T47D (cell line): ENCODE measurements around the gene CCDC137.
A peak's percentile ranks its signal among the peaks of the same experiment; 100 is the strongest.
"Not testable (repeated sequence)": the region's sequence is repeated elsewhere in the genome, so short reads cannot be mapped to it uniquely, and the experiment has no call there.

Experiments
- DNase-seq, 2 experiments: peaks; one replicate each; pipeline versions ENCODE4 v3.0.0 to v3.0.0-alpha.2; 2011 to 2012; ENCODE audit warnings: low read depth in 1 of 2, low spot score in 1 of 2
- JUND ChIP-seq: IDR thresholded peaks from 2 replicates; pipeline ENCODE4 v1.6.1; 2012; ENCODE audit warnings: low read depth
- in situ Hi-C: cut with HindIII; loops from 2 replicates; pipeline ENCODE4 v1.10.0; 2016; ENCODE audit warnings: low sequenced_read_pairs, low pct_unique_long_range_greater_than_20kb

Gene CCDC137

DNA sequence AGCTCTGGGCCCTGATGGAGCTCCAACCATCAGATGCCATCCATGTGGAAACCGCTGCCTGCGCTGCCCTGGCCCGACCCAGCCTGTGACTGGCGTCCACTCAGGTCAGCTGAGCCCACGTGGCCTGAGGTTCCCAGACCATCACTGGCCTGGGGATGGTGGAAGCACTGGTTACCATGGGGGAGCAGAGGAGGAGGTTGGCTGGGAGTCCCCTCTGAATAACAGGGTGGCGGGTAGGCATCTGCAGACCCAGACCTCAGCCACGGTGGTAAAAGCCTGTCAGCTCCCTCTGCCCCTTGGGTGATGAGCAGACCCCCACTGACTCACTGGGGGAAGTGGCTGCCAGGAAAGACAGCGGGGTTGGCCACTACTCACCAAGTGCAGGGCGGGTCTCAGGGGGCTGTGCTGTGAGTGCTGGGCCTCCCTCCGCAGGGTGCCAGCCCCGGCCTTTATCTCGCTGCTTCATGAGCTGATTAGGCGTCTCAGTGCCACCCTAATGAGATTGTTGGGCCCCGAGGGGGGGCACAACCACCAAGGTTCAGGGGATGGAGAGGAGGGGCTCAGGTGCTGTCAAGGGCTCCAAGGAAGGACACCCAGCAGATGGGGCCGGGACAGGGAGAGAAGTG lies 10.3 kb upstream of the CCDC137 start, which contains the start of gene PDE6G:
Gene PDE6G (minus strand): TSS at position 425 of the 626 bp plus-strand sequence. CDS start 3,237 bp downstream, outside the sequence.
- in situ Hi-C loops: no loop called here
- TF ChIP-seq JUND: no peak

DNA sequence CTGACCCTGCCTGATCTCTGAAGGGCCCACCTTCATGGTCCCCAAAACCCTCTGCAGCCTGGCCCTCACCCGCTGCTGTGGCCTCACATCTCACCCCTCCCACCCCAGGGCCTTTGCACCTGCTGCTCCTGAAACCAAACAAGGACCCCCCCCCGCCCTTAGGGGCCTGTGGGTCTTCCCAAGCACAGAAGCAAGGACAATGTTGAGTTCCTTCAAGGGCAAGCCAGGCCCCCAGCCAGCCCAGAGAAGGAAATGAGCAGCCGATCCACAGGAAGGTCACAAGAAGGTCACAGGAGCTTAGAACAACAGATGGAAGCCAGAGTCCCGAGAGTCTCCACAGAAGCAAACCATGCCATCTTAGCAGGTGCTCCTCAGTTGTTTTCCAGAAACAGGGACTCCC lies 9.7 kb upstream of the CCDC137 start:
- no peak for TF ChIP-seq JUND
- in situ Hi-C loops: no loop called here
- no peak for DNase-seq

More for the DNA sequence above, 10.3 kb upstream of the CCDC137 start, which contains the start of gene PDE6G:
- DNase-seq: peak in 1 of 2 experiments; percentile 5

- no peak for TF ChIP-seq JUND
- peak in 1 of 2 experiments; percentile 23 for DNase-seq
- in situ Hi-C loops: no loop called here
Measured at GRCh38 chr17:81659038-81659437, 7.5 kb upstream of the CCDC137 start.

- TF ChIP-seq JUND: no peak
- in situ Hi-C loops: no loop called here
- no peak for DNase-seq
Measured at GRCh38 chr17:81660441-81660840, 6.1 kb upstream of the CCDC137 start.

DNA sequence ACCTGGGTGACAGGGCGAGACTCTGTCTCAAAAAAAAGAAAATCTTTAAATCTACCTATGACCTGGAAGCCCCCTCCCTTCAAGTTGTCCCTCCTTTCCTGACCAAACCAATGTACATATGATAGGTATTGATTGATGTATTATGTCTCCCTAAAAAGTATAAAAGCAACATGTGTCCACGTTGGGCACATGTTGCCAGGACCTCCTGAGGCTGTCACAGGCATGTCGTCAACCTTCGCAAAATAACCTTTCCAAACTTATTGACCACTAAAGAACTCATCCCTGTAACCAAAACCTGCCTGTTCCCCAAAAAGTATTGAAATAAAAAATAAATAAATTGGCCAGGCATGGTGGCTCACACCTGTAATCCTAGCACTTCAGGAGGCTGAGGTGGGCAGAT lies 4.5 kb upstream of the CCDC137 start:
- TF ChIP-seq JUND: no peak

GRCh38 chr17:81664051-81664470 lies 2.5 kb upstream of the CCDC137 start:
- in situ Hi-C loops: no loop called here
- no peak for TF ChIP-seq JUND
- no peak for DNase-seq

More for the DNA sequence above, 4.5 kb upstream of the CCDC137 start:
- in situ Hi-C loops: no loop called here
- DNase-seq: no peak

DNA sequence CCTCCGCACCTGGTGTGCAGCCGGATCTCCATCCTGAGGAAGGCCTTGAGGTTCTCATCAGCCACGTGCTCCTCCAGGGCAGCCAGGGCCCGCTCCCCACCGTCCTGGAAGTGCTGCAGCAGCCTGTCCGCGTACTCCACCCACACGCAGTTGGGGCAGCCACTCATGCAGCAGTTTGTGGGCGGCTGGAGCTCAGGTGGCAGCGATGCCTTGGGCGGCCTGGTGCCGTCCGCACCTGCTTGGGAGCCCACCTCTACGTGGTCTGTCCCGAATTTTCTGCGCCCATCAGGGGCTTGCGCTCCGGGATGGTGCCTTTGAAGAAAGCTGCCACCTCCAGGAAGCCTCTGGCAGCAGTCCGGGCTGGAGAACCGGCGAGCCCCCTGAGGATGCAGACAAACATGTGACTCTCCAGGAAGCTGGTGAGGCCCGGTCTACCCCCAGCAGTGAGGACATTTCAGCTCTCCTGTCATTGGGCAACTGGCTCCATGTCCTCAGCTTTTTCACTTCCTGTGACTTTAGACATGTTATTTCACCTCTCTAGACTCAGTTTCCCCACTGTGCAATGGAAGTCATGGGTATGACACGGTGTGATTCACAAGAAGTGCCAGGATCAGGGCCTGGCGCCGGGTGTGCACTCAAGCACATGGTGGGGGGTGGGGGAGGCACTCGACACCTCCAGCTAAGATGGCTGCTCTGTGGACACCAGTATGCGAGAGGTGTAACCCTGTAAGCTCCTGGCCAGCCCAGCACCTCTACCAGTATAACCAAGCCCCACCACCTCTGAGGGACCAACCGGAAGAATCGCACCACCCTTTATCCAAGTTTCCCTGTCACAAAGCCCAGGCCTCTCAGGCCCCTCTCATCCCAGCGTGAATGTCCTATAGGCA lies 1.1 kb upstream of the CCDC137 start:
- peak; percentile 23 to 51 for DNase-seq
- TF ChIP-seq JUND: no peak
- in situ Hi-C loops: no loop called here

DNA sequence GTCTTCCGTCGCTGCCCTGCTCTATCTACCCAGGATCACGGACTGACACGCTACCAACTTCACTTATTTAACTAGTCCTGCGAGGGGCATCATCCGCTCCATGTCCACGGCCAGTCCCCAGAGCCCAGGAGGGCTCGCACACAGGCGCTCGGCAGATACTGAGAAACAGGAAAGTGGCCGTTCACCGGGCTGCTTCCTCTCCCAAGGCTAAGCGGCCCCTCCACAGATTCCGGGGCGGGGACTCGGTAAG lies 520 bp upstream of the CCDC137 start:
- in situ Hi-C loops: no loop called here
- no peak for TF ChIP-seq JUND
- DNase-seq: no peak

DNA sequence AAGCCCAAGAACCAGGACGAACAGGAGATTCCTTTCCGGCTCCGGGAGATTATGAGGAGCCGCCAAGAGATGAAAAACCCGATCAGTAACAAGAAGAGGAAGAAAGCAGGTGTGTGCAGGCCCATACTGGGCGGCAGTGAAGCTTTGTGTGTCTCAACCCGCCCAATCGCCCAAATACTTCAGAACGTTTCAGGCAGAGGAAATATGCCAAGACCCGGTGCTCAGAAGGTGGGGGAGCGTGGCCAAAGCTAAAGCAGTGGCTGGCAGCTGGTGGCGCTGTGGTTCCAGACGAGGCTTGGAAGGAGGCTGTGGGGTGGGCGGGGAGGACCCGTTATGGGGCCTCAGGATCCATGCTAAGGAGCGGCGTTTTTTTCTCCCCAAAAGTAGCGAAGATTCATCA lies 1.2 kb downstream of the CCDC137 start:
- TF ChIP-seq JUND: no peak
- in situ Hi-C loops: no loop called here
- no peak for DNase-seq

- no peak for TF ChIP-seq JUND
- in situ Hi-C loops: no loop called here
- no peak for DNase-seq
Measured at GRCh38 chr17:81672504-81672903, 6.0 kb downstream of the CCDC137 start.

GRCh38 chr17:81672954-81673353 lies 6.4 kb downstream of the CCDC137 start:
- in situ Hi-C loops: no loop called here
- no peak for DNase-seq
- no peak for TF ChIP-seq JUND

GRCh38 chr17:81673561-81674258 lies 7.2 kb downstream of the CCDC137 start:
- TF ChIP-seq JUND: no peak
- DNase-seq: no peak
- in situ Hi-C loops: no loop called here

DNA sequence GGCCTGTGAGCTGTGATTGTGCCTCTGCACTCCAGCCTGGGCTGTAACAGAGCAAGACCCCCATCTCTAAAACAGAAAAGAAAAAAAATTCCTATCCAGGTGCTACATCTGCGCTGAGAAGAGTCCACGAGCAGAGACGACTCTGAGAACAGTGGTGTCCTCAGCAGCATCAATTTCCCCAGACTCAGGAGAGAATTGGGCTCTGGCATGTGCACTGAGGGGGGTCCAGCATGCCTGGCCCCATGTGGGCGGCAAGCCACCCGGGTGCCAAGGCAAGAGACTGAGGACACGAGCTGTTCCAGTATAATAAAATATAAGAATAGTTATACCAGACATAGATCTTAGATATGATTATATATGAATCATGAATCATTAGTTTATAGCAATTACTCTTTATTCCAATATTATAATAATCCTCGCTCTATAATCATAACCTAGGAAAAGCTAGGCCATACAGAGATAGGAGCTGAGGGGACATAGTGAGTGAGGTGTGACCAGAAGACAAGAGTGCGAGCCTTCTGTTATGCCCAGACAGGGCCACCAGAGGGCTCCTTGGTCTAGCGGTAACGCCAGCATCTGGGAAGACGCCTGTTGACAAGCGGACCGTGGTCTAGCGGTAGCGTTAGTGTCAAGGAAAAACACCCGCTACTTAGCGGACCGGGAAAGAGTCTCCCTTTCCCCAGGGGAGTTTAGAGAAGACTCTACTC lies 9.1 kb downstream of the CCDC137 start:
- in situ Hi-C loops: not testable (repeated sequence)
- DNase-seq: peak in 1 of 2 experiments; percentile 57
